Stomach smooth muscle (tissue), 2 donors: ENCODE results near the gene IRF1.

Experiments used
- H3K27ac ChIP-seq: one replicate; pipeline ENCODE4 v1.7.0; 2013; ENCODE audit warnings: mild to moderate bottlenecking, low read length, inconsistent platforms
- H3K27me3 ChIP-seq, 2 donors: one replicate each; pipeline ENCODE4 v1.7.0; 2013; ENCODE audit warnings: low read length in 2 of 2; ENCODE audit not compliant: insufficient read depth in 2 of 2, control insufficient read depth in 1 of 2
- H3K36me3 ChIP-seq, 2 donors: one replicate each; pipeline ENCODE4 v1.7.0; 2013; ENCODE audit warnings: low read length in 2 of 2; ENCODE audit not compliant: control insufficient read depth in 2 of 2, insufficient read depth in 2 of 2
- H3K4me1 ChIP-seq: one replicate; pipeline ENCODE4 v1.7.0; 2013; ENCODE audit warnings: low read length; ENCODE audit not compliant: control insufficient read depth, insufficient read depth
- H3K4me3 ChIP-seq, 2 donors: one replicate each; pipeline ENCODE4 v1.7.0; 2013; ENCODE audit warnings: low read length in 2 of 2
- H3K9ac ChIP-seq, 2 donors: one replicate each; pipeline ENCODE4 v1.7.0; 2013; ENCODE audit warnings: low read length in 2 of 2, mild to moderate bottlenecking in 1 of 2
- H3K9me3 ChIP-seq, 2 donors: one replicate each; pipeline ENCODE4 v1.7.0; 2013; ENCODE audit warnings: low read length in 2 of 2; ENCODE audit not compliant: control insufficient read depth in 2 of 2
- donor health status: healthy.
- donor health status: Pancreatic carcinoma.

The IRF1 gene

DNA sequence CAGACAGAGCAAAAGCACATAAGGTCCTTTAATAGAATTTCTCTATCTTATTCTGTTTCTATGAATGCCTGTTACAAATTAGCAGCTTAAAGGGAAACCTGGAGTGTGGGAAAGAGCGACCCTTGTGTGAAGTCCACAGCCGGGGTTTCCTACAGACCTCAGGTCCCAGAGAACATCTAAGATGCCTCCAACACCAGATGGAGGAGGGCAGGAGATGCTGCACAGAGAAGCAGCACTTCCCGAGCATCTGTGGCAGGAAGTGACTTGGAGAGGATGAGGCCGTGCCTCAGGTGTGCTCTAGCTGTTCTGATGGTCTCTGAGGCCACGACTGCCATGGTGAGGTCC, 26.8 kb downstream of the IRF1 start:
- H3K27me3 ChIP-seq = no peaks in the 10 kb centered on the region
- no peaks in the 10 kb centered on the region for H3K9me3 ChIP-seq
- peak overlapping the region; percentile 49 to 67 for H3K4me3 ChIP-seq
- H3K9ac ChIP-seq = peak overlapping the region; percentile 35 to 55
- H3K4me1 ChIP-seq = peaks cover 59% of the 10 kb centered on the region
- peaks cover 6 to 21% of the 10 kb centered on the region in 2 donors for H3K36me3 ChIP-seq
- peak overlapping the region; percentile 41 for H3K27ac ChIP-seq

DNA sequence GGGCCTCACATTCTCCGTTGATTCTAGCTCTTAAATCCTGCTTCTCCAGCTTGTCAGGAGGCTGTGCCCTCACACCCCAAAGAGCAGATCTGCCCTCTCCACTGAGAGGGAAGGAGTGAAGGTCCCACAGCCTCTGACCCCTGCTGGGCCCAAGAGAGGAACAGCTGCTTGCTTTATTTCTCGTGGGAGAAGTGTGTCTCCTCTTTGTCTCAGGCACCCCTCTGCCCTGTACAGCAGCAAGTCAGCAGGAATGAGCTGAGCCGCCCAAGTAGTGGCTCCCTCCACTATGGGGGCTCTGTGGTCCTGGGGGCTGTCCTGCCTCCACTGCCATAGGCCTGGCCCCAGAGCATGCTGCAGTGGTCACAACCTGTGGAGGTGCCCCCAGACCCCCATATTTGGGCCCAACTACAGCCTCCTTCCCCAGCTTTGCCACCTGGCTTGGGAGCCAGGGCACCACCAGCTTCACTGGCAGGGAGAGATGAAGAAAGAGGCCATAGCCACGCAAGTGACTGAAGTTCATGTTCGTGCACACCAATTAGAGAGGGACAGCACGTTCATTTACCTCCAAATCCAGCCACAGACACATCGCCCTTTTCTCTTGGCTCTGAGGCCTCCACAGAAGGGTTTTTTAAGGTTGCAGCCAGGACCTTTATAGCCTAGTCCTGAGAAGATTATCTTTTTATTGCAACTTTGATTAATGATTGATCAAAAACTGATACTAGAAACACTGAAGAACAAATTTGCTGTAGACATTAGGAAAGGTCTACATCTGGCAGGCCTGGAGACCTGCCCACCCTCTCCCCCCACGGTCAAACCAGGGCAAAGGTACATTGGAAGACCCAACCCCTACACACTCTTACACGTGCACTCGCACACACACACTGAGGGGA, 27.5 kb downstream of the IRF1 start:
- Histone ChIP-seq H3K9ac (no peak overlapping the region), H3K4me1 (peaks cover 59% of the 10 kb centered on the region), H3K27ac (peak overlapping the region; percentile 37)

DNA sequence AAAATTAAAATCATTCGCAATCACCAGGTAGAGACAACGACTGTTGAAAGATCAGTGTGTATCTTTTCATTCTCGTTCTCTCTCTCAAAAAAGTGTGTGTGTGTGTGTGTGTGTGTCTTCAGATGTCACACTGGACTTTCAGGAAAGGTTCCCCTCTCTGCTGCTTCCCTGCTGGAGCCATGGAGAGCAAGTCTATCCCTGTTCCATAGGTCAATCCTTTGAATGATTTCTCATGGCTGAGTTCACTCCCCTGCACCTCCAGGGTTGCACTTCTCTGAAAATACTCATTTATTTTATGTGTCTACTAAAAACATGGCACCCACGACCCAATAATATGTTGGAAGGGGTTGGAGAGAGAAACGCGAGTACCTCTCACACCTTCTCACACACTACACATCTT, 28.2 kb downstream of the IRF1 start:
- peaks cover 5 to 17% of the 10 kb centered on the region in 2 donors for H3K36me3 ChIP-seq
- no peaks in the 10 kb centered on the region for H3K9me3 ChIP-seq
- no peak overlapping the region for H3K4me3 ChIP-seq
- peaks cover 60% of the 10 kb centered on the region for H3K4me1 ChIP-seq
- H3K27me3 ChIP-seq = no peaks in the 10 kb centered on the region
- H3K27ac ChIP-seq = peak overlapping the region; percentile 37
- H3K9ac ChIP-seq = no peak overlapping the region

More for the DNA sequence above, 27.5 kb downstream of the IRF1 start:
- no peaks in the 10 kb centered on the region for H3K9me3 ChIP-seq
- no peak overlapping the region for H3K4me3 ChIP-seq
- H3K36me3 ChIP-seq = peaks cover 6 to 21% of the 10 kb centered on the region in 2 donors
- H3K27me3 ChIP-seq = no peaks in the 10 kb centered on the region

DNA sequence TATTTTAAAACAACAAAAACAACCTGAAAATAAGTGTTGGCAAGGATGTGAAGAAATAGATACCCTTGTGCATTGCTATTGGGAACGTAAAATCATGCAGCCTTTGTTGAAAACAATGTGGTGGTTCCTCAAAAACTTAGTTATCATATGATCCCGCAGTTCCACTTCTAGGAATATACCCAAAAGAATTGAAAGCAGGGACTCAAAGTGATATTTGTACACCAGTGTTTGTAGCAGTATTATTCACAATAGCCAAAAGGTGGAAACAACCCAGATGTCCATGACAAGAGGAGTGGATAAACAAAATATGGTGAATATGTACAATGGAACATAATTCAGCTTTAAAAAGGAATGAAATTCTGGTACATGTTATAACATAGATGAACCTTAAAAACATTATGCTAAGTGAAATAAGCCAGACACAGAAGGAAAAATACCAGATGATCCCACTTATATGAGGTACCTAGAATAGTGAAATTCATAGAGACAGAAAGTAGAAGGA, 29.0 kb downstream of the IRF1 start:
- peaks cover 4 to 12% of the 10 kb centered on the region in 2 donors for H3K36me3 ChIP-seq
- H3K9ac ChIP-seq = no peak overlapping the region
- no peaks in the 10 kb centered on the region for H3K9me3 ChIP-seq
- no peak overlapping the region for H3K4me3 ChIP-seq
- no peak overlapping the region for H3K27ac ChIP-seq
- H3K4me1 ChIP-seq = peaks cover 63% of the 10 kb centered on the region
- H3K27me3 ChIP-seq = no peaks in the 10 kb centered on the region

DNA sequence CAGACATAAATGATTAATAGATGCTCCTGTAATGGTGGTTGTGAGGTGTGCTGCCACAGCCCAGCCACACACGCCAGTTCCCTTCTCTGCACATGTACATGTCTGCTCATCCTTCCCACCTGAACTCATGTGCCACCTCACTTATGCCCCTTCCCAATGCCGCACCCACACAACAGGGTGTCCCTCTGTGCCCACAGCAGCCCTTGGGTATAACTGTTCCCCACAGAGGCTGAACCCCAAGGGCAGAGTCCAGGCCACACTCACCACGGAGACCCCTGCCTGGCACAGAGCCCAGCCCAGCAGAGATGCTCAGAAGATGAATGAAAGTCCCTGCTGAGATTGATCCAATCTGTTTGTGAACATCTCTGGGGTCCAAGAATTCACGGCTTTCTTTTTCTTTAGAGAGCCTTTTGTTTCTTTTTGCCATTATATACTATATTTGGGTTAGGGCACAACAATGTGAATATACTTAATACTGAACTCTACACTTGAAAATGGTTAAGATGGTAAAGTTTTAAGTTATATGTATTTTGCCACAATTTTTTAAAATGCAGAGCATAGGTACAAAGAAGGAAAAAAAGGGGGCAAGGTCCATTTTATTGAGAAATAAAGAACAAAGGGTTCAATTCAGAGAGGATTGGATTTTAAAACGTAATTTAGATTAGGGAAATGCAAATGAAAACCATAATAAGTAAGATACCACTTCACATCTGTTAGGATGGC, 29.6 kb downstream of the IRF1 start:
- peaks cover 60% of the 10 kb centered on the region for H3K4me1 ChIP-seq
- H3K27ac ChIP-seq = no peak overlapping the region
- H3K27me3 ChIP-seq = no peaks in the 10 kb centered on the region
- H3K9ac ChIP-seq = no peak overlapping the region
- H3K4me3 ChIP-seq = no peak overlapping the region
- peaks cover 4 to 13% of the 10 kb centered on the region in 2 donors for H3K36me3 ChIP-seq
- H3K9me3 ChIP-seq = no peaks in the 10 kb centered on the region

DNA sequence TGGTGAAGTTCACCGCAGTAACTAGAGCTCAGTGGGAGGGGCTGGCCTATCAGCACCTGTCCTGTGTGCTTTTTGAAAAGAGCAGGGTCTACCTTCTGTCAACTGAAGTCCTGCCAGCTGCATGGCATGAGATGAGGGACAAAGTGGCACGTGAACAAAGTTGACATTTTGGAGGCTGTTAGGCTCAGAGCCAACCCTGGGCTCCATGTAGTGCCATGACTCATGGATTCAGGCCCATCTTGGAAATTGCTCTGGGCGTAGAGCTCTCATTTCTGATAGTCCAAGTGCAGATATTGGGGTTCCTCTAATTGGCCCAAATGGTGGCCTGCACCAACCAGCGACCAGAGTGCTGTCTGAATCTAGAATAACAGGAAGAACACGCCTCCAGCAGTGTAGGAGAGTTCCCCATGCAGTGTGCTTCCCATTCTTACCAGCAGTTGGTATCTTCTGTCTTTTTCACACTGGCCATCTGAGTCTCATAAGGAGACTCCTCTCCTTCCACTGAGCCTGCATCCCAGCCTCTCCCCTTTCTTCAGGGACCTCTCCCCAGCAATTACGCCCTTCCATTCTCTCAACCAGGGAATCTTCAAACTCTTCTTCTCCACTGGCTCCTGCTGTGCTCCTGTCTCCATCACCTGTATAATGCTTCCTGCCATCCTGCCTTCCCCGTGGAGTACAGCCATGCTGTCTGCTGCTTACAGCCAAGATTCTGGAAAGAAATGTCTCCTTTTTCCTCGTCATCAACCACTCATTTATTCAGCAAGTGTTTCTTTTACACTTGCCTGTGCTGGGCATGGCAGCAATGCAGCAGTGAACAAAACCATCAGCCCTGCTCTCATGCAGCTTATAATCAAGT, 30.4 kb downstream of the IRF1 start:
- H3K27me3 ChIP-seq = no peaks in the 10 kb centered on the region
- no peak overlapping the region for H3K9ac ChIP-seq
- H3K4me3 ChIP-seq = no peak overlapping the region
- H3K4me1 ChIP-seq = peaks cover 60% of the 10 kb centered on the region
- H3K27ac ChIP-seq = peak overlapping the region; percentile 18
- H3K36me3 ChIP-seq = peaks cover 4 to 12% of the 10 kb centered on the region in 2 donors
- no peaks in the 10 kb centered on the region for H3K9me3 ChIP-seq

DNA sequence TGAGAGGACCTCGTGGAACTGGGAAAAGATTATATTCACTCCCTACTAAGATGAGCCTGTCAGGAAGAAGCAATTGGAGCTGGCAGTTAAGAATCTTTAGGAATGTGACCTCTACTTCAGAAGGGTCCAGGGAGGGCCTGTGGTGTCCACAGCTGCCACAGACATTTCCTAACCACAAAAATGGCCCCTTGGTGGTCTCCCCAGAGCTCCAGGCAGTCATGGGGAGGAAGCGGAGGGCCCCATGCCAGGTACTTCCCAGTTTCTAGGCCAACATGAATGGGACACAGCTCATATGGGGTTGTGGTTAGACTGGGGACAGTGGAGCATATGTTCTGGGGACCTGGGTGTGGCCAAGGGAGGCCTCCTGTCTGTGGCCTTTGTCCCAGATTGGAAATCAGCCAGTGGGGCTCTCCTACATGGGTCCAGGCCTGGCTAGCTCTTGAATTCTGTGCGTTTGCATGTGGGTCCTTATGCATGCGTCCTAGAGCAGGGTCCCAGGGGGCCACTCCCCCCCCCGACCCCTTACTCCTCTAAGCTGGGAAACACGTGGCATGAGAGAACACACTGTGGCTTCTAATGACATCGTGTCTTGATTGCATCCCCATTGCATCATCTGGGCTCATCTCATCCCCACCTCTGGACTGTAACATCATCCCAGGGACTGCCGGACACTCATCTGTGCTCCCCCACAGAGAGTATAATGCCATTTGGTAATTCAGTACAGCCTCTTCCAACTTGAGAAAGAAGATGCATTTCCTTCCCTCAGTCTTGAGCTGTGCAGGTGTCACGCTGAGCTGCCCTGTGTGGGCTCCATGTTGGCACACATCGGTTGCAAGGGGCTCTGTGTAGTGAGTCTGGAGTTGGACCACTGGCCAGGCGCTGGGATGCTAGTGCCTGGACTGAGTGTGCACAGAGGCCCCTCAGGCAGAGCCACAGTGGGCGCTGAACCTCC, 31.3 kb downstream of the IRF1 start:
- H3K9me3 ChIP-seq = no peaks in the 10 kb centered on the region
- H3K4me3 ChIP-seq = peak overlapping the region in 1 of 2 donors; percentile 15
- peaks cover 4 to 13% of the 10 kb centered on the region in 2 donors for H3K36me3 ChIP-seq
- H3K9ac ChIP-seq = no peak overlapping the region
- no peaks in the 10 kb centered on the region for H3K27me3 ChIP-seq
- H3K4me1 ChIP-seq = peaks cover 51% of the 10 kb centered on the region
- H3K27ac ChIP-seq = no peak overlapping the region

DNA sequence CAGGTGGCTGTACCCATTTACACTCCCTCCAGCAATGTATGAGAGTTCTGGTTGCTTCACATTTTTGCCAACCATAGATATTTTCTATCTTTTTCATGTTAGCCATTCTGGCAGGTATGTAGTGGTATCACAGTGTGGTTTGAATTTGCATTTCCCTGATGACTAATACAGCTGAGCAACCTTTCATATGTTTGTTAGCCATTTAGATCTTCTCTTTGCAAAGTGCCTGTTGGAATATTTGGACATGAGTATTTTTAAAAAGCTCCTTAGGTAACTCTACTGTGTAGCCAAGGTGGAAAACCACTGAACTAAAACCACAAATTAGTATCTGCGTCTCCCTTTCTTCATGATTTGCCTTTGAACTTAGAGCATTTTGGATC, 31.9 kb downstream of the IRF1 start:
- Histone ChIP-seq H3K36me3 (peaks cover 7 to 14% of the 10 kb centered on the region in 2 donors), H3K4me3 (no peak overlapping the region), H3K27ac (no peak overlapping the region), H3K27me3 (no peaks in the 10 kb centered on the region), H3K9me3 (no peaks in the 10 kb centered on the region), H3K4me1 (peaks cover 45% of the 10 kb centered on the region), H3K9ac (no peak overlapping the region)

DNA sequence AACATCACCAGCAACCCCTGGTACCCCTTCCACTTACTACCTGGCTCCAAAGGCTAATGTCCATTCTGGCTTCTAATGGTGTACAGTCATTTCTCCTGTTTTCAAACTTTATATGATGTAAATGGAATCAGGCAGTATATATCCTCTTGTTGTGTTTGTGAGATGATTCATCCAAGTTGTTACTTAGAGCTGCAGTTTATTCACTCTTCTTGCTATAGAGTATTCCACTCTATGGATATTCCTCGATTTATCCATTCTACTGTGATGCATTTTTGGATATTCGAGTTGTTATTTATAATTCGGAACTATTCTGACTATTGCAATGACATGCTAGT, 32.4 kb downstream of the IRF1 start:
- peaks cover 40% of the 10 kb centered on the region for H3K4me1 ChIP-seq
- no peak overlapping the region for H3K4me3 ChIP-seq

More for the DNA sequence above, 32.4 kb downstream of the IRF1 start:
- Histone ChIP-seq H3K27ac (no peak overlapping the region), H3K9ac (no peak overlapping the region), H3K36me3 (peaks cover 10 to 14% of the 10 kb centered on the region in 2 donors), H3K9me3 (no peaks in the 10 kb centered on the region), H3K27me3 (no peaks in the 10 kb centered on the region)
